ENCODE data around the gene HOXB6.

HOXB6 gene

DNA sequence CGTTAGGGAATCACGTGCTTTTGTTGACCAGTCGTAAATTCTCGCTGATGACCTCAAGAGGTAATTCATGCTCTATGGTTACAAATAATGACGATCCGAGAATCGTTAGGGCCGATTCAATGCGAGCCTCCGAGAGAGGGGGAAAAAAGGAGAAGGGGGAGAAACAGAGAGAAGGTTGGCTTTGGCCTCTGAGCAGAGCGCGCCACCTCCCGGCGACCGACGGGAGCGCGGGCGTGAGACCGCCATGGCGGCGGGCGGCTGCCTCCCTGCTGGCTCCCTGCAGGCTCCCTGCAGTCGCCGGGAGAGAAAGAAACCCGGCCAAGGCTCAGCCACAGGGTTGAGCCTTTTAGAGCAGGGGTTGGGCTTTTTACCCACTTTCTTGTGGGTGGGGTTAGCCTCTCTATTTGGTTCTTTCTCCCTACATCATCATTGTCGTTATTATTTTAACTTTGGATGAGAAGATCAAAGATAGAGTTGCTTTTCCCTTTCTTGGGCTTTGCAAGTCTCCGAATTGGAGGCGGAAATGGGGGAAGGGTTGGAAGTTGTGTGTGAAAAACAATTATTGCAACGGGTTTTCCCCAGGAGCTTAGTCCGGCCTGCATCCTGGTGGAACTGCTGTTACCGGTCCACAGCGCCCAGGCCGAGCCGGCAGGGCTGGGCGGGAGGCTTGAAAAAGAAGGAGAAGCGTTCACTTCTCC is 10.8 kb downstream of the HOXB6 start:
- peak; percentile 85 for DNase-seq

DNA sequence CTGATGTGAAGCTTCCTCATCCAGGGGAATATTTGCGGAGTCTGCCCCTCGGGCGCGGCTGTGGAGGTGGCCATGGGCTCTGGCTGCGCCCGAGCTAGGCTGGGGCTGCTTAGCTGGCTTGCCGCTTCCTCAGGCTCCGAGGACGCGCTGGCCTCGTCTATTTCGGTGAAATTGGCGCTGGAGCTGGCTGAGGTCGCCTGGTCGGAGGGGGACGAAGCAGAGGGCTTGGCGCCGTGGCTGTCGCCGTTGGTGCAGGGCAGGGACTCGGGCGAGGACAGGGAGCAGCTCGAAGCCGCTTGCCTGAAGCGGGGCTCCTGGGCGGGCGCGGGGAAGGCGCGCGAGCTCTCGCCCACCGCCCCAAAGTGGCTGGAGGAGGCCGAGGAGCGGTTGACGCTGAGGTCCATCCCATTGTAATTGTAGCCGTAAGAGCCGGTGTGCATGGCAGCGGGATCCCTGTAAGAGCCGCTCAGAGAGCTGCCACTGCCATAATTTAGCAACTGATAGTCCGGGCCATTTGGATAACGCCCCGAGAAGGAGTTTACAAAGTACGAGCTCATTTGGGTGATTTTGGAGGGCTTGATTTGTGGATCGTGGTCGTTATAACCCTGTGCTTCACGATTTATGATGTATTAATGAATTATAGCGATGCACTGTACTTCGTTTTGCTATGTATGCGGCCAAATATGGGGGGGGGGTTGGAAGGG is 11.5 kb downstream of the HOXB6 start, which contains the start of gene HOXB5:
Gene HOXB5, minus strand, starts transcription at position 654 of the 704 bp plus-strand sequence. Its CDS starts 97 bp downstream, at position 557.
- DNase-seq, result no peak

DNA sequence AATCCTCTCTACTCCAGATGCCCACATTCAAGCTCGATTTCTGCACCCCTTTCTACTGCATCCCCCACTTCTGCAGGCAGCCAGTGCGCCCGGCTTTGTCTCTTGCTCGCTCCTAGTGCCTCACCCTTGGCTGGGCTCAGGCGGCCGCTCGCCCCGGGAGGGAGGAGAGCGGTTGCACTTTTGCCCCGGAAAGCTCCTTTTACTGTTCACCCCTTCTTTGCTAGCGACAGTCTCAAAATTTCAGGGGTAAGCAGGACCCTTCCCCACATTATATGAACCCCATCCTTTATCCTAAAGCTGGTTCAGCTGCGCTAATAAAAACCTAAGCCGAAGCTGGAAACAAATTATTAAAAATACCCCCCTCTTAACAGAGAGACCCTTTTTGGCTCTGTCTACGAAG is 12.2 kb downstream of the HOXB6 start:
- DNase-seq, result no peak

DNA sequence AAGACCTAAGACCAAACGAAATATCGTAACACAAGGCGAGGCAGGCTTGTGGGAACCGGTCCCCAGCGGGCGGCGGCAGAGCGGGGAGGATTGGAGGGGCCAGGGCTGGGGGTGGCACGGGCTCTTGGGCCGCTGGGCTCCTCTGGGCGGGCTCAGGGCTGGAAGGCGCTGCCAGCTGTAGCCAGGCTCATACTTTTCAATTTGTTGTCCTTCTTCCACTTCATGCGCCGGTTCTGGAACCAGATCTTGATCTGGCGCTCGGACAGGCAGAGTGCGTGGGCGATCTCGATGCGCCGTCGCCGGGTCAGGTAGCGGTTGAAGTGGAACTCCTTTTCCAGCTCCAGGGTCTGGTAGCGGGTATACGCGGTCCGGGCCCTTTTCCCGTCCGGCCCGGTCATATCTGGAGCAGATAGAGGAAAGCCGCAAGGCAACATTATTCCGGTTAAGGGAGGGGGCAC is 12.7 kb downstream of the HOXB6 start:
- no peak for DNase-seq

DNA sequence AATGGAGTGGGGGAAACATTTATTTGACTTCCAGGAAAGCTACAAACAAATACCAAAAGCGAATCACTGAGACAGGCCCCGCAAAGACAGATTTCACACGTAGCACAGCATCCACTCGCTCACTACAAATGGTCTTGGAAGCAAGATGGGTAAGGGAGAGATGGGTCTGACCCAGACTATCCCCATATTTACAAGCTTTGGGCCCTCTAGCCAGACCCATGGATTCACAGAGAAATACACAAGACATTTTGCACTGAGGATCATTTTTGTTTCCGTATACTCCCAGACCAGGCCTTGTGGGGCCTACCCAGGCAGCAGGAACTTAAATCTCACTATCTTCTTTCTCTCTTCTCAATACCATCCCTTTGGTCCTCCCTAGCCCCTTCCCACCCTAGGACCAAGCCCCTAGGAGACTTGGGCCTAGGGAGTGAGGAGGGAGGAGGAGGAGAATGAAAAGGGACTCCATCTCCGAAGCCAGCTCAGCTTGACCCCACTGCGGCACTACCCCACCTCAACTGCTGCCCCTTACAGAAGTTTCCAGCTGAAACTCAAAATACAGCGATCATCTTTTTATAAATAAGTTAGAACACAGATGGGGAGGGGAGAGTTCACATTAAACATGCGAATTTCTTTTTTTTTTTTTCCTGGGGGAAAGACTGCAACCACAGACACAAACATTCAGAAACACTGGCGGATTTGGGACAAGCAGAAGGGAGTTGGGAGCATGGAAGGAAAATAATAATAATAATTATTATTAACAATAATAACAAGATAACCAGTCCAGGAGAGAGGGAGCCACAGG is 13.3 kb downstream of the HOXB6 start:
- DNase-seq, result no peak

DNA sequence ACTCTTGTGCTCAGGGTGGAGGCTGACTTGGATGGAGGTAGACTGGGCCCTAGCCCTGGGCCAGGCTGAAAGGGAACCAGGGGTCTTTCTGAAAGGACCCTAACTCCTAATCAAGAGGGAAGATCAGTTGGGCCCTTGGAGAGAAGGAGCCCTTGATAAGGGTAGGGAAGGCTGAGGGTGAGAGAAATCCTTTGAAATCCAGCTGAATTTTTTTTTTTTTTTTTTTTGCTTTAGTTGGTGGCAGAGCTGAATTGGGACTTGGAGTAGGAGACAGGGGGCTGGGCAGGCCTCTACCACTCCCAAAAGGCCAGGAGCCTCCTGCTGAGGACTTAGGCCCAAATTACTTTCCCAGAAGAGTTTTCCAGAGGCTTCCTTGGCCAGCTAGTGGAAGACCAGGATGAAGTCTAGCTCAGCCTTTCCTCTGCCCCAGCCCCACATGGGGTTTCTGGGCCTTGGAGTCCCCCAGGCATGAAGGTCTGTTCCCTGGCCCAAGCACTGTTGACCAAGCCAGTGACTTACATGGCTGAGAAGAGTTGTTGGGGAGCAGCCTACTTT is 14.1 kb downstream of the HOXB6 start:
- DNase-seq, result no peak

DNA sequence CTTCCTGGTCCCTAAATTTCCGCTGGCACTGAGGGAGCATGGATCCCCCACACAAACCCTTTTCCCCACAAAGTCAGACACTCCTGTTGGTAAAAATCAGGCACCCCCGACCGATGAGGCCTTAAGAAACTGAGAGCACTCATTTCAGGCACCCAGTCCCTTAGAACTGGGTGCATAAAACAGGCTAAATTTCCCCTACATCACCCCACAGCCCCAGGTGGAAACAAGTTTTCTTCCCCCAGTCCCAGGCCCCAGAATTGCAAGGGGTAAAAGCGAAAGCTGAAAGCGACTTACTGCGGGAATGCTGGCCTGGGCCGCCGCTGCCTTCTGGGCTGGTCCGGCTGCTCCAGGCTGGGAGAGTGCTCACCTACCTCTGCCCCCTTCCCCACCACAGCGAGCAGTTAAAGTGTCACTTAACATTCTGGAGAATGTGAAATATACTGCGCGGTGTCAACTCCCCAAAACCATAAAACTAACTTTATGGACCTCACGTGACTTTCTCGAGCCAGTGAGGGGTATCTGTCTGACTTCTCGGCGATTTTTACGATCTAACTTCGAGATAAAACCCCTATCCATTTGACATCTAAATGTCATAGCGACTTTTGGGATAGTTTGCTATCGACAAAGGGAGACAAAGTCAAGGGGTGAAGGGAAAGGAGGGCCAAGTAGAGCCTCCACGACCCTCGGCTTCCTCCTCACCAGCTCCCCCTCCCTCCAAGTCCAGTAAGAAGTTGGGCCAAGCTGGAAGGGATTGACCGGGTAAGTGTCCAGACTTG is 14.8 kb downstream of the HOXB6 start, which contains the start of gene HOXB3:
Gene HOXB3, minus strand, starts transcription at position 411 of the 776 bp plus-strand sequence. CDS start 37,767 bp downstream, outside the sequence.
- DNase-seq, result no peak

DNA sequence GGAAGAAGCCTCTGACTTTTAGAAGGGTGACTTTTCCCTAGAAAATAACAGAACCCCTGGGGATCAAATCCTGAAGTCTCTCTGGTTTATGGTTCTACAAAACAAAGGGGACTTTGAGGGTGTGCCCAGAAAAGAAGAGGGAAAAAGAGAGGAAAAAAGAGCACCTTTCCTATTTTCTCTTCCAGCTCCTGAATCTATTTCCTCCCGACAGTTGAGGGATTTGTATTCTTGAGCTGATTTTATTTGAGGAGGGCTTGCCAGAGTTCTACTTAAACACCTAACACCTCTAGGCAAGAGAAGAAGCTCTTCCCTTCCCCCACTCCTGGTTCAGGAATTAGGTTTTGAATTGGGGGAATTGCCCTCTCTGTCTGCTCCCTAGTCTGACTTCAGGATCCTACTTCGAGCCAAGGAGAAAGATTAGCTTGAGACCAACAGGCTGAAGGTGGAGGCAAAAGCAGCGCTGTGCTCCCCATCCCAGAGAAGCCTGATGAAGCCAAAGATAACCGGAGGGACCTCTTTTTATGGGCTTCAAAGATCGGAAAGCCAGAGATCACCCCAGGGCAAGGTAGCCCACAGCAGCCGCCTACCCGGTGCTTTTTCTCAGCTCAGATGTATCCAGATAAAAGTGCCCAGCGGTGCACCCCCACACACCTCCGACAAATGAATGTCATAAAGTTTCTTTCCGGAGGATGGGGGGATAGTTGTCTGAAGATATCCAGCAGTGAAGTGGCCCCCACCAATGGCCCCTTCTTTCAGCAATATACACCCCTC is 15.5 kb downstream of the HOXB6 start:
- no peak for DNase-seq

DNA sequence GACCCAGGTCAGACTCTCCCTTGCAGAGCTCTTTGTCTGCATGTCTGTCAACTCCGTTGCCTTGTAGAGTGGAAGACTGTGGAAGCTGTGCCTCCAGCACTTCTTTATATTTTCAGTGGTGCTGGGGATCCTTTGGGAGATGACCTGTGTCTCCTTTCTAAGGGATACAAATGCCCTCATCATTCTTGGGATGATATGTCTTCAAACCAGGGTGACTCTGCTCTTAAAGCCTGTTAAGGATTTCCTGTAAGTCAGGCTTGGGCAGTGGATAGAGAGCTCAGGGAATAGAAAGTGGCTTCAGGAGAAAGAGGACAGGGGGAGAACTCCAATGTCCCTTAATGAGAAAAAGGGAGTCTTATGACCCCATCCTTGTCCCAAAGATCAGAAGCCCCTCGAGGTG is 16.3 kb downstream of the HOXB6 start:
- no peak for DNase-seq

DNA sequence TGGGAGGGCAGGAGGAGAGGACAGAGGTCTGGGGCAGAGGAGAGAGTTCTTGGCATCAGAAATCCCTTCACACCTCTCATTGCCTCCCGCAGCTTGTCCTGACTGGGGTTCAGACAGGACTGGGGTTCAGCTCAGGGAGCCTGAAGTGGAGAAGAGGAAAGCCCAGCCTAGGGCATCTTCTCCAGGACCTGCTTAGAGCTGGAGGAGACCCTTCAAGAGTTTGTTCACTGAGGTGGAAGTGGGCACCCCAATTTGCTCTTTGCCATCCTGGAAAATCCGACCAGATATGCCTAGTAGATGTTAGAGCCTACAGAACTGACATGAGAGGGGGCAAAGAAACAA is 16.7 kb downstream of the HOXB6 start:
- DNase-seq, result no peak

DNA sequence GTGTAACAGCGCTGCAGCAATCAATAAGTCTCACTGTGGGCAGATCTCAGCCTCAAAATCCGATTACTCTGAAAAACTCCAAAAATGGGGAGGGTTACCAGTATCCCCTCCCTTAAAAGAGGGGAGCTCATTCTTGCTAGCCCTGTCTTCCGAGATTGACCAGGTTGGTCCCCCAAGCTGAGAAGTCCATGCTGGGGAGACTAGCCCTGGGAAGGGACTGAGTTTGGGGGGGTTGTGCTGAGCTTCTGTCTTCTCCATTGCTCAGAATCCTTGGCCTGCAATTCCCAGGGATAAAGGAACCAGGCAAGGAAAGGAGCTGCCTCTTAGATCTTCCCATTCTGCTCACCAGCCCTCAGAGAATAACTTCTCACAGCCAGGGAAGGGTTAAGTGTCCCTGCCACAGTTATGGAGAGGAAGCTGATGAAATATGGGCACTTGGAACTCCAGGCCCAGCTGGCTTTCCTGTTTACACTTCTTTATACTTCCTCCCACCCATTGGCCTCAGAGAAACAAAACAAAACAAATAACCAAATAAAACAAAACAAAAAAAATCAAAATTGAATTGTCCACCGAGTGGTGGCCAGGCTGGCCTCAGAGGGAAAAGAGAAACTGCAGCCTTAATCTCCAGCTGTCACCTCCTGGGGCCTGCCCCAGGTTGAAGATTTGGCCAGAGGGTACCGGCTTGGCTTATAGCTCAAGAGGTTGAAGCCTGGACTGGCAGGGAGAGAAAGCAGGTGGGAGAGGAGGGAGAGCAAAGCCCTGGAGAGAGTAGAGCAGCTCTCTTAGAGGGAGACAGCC is 17.3 kb downstream of the HOXB6 start:
- DNase-seq, result no peak

DNA sequence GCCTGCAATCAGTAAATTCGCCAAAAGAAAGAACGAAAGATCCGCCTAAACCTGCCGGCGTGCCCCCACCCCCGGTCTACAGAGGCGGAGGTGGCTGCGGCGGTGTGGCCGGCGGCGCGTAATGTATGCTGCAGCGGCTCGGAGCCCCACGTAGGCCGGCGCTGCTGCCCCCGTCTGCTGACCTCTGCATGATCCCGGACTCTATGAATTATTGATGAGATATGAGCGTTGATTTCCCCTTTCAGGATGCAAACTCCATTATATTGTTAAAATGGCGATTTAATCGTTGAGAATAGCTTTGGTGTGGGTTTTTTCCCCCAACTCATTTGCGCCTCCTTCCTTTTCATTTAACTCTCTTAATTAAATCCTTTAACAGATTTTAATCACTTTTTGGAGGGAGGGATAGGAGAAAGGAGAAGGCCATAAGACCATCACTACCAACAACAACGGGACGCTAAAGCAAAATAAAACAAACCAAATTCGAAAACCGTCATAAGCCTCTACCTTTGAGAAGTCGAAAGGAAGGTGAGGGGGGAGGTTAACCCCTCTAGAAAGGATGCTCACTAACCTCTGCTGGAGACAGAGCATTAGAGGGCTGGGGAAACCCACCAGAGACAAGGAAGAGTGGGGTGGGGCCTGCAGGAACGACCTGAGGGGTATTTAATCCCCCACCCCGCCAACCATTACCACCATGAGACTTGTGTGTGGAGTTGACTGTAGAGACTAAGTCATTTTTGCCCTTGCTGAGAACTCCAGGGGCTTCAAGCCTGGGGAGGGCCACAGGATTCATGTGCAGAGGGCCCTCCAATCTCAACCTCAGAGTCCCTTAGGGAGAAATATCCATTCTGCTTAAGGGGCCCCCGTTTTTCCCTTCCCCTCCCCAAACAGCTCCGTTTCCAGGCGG is 18.2 kb downstream of the HOXB6 start:
- peak; percentile 40 for DNase-seq

DNA sequence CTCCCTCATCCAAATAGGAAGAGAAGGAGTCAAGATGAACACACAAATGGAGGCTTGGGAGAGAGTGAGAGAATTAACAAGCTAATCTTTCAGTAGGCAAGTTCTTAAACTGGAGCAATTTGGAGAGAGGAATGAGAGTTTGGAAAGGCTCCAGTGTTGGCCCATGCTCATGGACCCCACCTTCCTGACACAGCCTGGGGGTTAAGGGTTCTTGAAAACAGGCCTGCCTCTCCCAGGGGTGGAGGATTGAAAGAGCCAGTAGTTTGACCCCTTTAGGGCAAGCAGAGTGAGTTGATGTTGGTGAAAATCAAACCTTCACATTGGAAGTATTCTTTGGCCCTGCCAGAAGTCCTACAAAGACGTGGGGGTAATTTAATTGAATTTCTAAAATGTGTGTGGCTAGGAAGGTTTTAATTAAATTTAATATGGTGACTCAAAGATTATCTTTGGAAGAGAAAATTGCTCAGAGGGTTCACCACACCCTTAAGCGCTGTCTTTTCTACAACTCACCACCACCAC is 20.5 kb downstream of the HOXB6 start:
- no peak for DNase-seq

DNA sequence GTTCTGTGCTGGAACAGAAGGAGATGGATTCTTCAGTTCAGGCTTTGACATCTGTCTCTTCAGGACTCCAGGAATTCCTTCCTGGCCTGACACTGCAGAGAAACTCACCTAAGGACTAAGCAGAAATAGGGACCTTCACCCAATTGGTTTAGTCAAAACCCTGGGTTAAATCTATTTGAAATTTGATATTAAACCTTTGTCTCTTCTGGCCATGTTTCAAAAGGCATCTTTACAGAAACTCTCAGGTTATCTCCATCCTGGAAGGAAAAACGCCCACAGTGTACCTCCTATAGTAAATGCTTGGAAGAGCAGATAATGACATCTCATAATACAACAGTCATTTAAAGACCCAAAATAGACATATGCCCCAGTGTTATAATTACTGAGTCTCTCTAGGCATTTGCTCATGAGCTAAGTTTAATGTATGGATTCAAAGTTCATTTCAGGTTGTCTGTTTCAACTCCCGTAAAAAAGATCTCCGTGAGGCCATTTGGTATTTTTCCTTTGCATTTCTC is 21.0 kb downstream of the HOXB6 start:
- no peak for DNase-seq

DNA sequence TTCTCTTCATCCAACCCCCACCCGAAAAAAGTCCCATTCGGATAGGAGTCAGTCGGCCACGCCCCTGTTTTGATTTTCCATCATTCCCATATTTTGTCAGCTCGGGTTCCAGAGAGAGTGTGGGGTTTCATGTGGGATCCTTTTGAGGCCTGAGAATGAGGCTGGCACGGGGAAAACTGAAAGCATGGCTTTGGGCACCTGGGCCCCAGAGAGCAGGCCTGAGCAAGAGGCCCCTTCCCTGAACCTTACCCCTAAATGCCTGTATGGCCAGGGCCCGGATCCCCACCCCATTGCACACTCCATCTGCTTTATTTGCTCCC is 22.1 kb downstream of the HOXB6 start:
- no peak for DNase-seq

DNA sequence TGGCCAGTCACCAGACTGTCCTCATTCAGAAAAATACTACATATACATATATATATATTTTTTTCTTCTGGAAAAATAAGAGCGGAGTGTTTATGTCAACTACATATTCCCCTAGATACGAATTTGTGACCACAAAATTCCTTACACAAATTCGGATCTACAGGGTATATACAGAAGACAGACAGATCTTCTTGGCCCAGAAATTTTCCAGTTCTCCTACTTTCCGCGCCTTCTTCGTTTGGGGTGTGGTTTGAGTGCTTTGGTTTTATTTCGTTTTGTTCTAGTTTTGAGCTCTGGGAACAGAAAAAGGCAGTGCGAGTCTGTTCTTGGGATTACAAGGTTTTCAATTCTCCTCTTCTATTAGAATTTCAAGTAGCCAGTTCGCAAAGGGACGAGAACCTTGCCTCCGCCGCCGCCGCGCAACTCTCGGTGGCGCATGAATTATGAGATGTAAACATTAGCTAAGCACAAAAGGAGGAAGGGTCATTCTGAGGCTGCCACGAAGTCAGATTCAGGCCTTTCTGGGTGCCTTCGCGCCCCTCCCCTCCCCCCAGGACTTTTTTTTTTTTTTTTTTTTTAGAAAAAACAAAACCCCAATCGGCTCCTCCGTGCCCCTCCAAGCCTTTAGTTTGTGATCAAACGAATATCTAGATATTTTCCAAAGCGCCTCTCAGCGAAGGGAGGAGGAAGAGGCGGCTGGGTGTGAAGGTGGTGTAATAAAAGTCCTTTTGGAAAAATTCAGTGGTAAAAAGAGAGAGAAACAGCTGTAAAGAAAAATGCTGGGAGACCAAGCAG is 24.8 kb downstream of the HOXB6 start:
- no peak for DNase-seq

DNA sequence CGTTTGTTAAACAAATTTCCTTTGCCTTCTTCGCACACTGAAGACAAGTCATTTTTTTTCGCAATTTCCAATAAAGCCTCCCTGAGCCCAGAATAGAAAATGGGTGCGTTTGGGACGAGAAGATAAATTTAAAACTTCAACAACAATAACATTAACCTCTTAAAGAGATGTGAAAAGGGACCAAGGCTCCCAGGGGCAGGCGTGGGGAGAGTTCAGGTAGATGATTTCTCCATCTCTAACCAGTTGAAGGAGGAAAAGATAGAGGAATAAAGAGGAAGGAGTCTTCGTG is 25.4 kb downstream of the HOXB6 start:
- DNase-seq, result no peak

DNA sequence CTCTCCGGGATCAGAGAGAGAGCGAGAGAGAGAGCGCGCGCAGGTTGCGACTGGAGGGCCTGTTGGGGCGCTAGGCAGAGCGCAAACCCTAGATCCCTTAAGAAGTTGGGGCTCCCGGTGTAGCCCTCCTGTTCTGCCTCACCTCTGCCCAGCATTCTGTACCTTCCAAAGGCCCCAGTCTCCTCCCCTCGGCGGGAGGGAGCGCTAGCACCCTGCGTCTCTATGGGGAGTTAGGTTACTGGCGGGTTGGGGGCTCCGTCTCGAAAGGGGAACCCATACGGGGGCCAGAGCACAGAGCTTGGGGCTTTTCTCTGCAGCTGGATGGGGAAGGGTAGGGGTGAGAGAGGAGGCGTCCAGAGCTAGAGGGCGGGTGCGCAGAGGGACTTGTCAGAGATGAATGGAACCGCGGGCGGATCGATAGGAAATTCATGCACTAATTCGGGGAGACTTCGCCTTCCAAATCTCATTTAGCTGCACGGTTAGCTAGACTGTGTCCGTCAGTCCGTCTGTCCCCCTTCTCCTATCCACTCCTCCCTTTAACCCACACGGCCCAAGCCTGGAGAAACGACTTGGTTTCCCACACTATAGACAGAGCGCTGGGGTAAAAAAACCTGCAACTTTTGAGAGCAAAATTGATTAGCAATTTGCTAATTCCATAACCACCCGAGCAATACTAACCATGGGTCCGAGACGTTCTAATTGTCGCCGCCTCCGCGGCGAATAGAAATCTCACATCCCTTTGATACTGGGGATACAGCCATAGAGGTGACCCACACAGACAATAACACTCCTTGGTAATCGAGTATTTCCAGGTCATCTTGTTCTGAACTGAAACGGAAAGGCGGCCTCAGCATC is 25.9 kb downstream of the HOXB6 start:
- no peak for DNase-seq

All from stimulated activated CD4-positive, alpha-beta T cell treated with anti-CD3 and anti-CD28 coated beads, Interleukin-4, amount 100 ng/mL, for 1 hour (primary cell).